Activated CD4-positive, alpha-beta memory T cell treated with anti-CD3 and anti-CD28 coated beads, Interleukin-2, amount 10 ng/mL, durations not matched to agents 7 days and 5 days (primary cell): ENCODE results near the gene IGSF21. TPM values are rescaled to one million over a fixed set of nuclear protein-coding genes. Genes with fewer than 3 reads are reported as not detected.

Experiments
- CTCF ChIA-PET: fragments of 350-600 bp; sonication (Branson Sonifier 250); formaldehyde crosslinking; loops from one replicate; lab custom pipeline; 2021; ENCODE audit warnings: antibody characterized with exemption, inconsistent platforms; lab: Charles Lee
- POLR2A ChIA-PET: fragments of 350-600 bp; sonication (Branson Sonifier 250); formaldehyde crosslinking; loops from one replicate; lab custom pipeline; 2021; ENCODE audit warnings: antibody characterized with exemption; lab: Charles Lee
- DNase-seq: peaks from one replicate; pipeline ENCODE4 v3.0.0-alpha.2; 2020
- H3K27ac Mint-ChIP-seq: one replicate; pipeline ENCODE4 v1.8.0; 2021; ENCODE audit warnings: mild to moderate bottlenecking, mixed read lengths
- H3K27me3 Mint-ChIP-seq: one replicate; pipeline ENCODE4 v1.8.0; 2021; ENCODE audit warnings: mixed read lengths
- H3K36me3 Mint-ChIP-seq: one replicate; pipeline ENCODE4 v1.8.0; 2021; ENCODE audit warnings: low read depth, mixed read lengths
- H3K4me1 Mint-ChIP-seq: one replicate; pipeline ENCODE4 v1.8.0; 2021; ENCODE audit warnings: mixed read lengths
- H3K4me3 Mint-ChIP-seq: one replicate; pipeline ENCODE4 v1.8.0; 2021; ENCODE audit warnings: mild to moderate bottlenecking, mixed read lengths
- H3K9me3 Mint-ChIP-seq: one replicate; pipeline ENCODE4 v1.8.0; 2021; ENCODE audit warnings: mixed read lengths
- total RNA-seq, 2 experiments: library from RNA; stranded (reverse); gene quantifications; one replicate each; pipeline ENCODE4 v1.2.3, GENCODE V29; 2021

The IGSF21 gene
- total RNA-seq = not detected

DNA sequence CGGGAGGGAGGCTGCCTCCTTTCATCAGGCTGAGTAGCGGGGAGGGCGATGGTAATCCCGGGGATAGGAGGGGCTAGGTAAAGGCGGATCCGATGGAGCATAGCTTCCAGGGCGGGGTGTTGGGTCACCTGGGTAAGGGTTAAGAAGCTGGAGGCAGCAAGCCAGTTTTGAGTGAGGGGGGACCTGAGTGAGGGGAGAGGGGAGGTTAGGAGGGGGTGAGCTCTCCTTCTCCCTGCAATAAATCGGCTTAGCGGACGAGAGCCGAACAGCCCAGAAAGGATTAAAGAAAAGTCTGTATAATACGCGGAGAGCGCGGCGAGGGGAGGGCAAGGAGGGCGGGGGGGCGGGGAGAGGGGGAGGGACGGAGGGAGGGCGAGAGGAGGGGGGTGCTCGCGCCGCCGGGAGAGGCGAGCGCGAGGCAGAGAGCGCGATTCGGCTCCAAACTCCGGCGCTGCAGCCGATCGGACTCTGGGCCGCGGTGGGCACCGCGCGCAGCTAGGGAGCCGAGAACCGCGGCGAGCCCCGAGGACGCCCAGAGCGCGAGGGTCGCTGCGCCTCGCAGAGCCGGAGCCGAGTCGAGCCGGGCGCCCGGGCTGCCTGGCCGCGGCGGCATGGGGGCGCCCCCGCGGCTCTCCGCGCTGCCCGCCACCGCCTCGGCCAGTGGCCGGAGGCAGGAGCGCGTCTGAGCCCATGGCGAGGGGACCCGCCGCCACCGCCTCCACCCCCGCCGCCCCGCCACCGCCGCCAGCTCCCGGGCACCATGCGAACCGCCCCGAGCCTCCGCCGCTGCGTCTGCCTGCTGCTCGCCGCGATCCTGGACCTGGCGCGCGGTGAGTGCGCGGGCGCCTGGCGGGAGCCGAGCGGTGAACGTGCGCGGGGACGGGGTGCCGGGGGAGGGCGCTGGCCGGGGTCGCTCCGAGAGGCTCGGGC, at the start of gene IGSF21:
Gene IGSF21, plus strand, starts transcription at position 430 of the 930 bp plus-strand sequence. Its CDS starts 331 bp downstream, at position 761.
- CTCF ChIA-PET = no interaction called here
- peaks cover 54% of the 10 kb centered on the region for H3K27me3 Mint-ChIP-seq
- H3K27ac Mint-ChIP-seq = no peak within 1 kb of the TSS
- H3K9me3 Mint-ChIP-seq = peaks cover 5% of the 10 kb centered on the region
- peaks cover 4% of the 10 kb centered on the region for H3K4me1 Mint-ChIP-seq
- no peak for DNase-seq
- H3K4me3 Mint-ChIP-seq = no peak within 1 kb of the TSS
- no peaks in the 10 kb centered on the region for H3K36me3 Mint-ChIP-seq
- POLR2A ChIA-PET = no interaction called here

DNA sequence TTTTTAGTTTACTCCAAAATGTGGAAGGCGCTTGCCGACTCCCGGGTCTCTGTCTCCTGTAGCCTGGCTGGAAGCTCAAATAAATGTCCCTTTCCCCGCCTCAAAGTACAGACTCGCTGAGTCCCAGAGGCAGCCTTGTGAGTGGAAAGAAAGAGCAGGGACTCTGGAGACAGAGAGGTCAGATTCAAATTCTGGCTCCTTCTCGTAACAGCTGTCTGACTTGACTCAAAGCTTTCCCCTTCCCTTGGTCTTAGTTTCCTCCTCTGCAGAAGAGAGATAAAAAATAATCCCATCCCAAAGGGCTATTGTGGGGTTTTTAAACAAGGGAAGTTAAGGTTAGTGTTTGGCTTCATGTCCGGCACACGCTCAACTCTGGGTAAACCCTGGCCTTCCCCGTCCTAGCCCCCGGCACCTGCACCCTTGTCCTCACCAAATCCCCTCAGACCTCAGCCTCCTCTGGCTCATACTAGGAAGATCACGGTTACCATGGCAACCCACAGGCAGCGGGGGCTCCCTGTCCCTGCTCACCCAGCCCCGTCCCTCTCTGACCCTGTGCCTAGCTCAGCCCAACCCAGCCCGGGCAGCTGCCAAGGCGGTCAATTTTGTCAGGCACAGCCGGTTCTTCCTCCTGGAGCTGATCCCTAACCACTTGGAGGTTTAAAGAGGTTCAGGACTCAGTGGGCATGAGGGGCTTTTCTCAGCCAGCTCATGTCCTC, 49.2 kb upstream of the IGSF21 start:
- Mint-ChIP-seq H3K27ac (no peak overlapping the region), H3K4me3 (no peak overlapping the region), H3K36me3 (no peaks in the 10 kb centered on the region), H3K27me3 (no peaks in the 10 kb centered on the region), H3K9me3 (no peaks in the 10 kb centered on the region), H3K4me1 (no peaks in the 10 kb centered on the region)
- CTCF ChIA-PET = no interaction called here
- POLR2A ChIA-PET = no interaction called here
- no peak for DNase-seq

DNA sequence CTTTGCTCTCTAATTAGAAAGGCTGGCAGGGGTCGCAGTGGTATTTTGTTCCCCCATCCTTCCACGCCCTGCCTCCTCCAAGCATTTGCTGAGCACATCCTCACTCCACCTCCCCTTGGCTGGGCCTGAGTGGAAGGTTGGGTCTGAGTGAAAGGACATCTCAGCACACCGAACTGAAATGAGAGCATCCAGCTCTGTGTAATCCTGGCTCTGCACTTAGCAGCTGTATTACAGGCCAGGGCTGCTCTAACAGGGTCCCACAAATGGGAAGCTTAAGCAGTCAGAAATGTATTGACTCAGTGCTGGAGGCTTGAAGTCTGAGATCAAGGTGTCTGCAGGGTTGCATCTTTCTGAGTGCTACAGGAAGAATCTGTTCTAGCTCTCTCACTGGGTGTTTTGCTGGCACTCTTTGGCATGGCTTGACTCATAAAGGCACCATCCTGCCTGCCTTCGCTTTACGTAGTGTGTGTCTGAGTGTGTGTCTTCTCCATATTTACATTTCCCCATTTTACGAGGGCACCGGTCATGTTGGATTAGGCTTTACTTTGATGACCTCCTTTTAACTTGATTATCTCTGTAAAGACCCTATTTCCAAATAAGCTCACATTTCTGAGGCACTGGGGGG, 48.5 kb upstream of the IGSF21 start:
- no peaks in the 10 kb centered on the region for H3K27me3 Mint-ChIP-seq
- no peak overlapping the region for H3K27ac Mint-ChIP-seq
- no peak for DNase-seq
- H3K4me3 Mint-ChIP-seq = no peak overlapping the region
- H3K9me3 Mint-ChIP-seq = no peaks in the 10 kb centered on the region
- H3K4me1 Mint-ChIP-seq = no peaks in the 10 kb centered on the region
- POLR2A ChIA-PET = no interaction called here
- H3K36me3 Mint-ChIP-seq = no peaks in the 10 kb centered on the region
- CTCF ChIA-PET = no interaction called here

DNA sequence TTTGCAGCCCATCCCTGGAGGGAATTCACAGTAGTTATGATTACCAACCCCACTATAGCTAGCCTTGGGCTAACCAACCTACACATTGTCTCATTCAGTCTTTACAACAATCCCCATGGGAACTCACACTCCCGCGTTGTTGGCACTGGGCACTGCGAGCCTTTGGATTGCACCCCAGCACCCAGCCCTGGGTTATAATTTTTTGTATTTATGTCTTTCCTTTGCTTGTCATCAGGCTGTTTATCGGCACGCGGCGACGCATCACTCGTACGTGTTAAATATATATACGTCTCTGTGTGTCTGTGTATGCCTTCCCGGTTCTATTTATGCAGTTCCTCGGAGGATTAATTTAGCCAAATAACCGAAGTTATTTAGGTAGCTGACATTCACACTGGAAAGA, 47.2 kb upstream of the IGSF21 start:
- POLR2A ChIA-PET = no interaction called here

DNA sequence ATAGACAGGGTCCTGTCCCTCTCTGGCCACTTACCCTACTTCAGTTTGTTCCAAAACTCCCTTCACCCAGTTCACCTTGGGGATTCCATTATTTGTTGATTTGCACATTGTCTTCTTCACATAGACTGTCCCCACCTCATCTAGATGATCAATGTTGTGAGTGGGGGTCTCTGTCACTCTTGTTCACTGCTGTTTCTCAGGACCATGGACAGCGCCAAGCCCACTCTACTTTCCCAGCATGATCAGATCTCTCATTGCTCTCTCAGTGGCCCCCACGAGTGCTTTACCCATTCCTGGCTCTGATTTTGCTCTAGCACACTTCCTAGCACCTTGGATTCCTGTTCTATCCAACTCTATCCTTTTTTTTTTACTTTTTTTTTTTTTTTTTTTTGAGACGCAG, 45.4 kb upstream of the IGSF21 start:
- Mint-ChIP-seq H3K27me3 (no peaks in the 10 kb centered on the region), H3K4me1 (no peaks in the 10 kb centered on the region), H3K27ac (no peak overlapping the region), H3K9me3 (no peaks in the 10 kb centered on the region), H3K36me3 (no peaks in the 10 kb centered on the region), H3K4me3 (no peak overlapping the region)
- CTCF ChIA-PET = no interaction called here
- DNase-seq = no peak
- POLR2A ChIA-PET = no interaction called here

More for the DNA sequence above, 47.2 kb upstream of the IGSF21 start:
- DNase-seq = no peak
- no peak overlapping the region for H3K4me3 Mint-ChIP-seq
- H3K36me3 Mint-ChIP-seq = no peaks in the 10 kb centered on the region
- no peaks in the 10 kb centered on the region for H3K4me1 Mint-ChIP-seq
- no peaks in the 10 kb centered on the region for H3K9me3 Mint-ChIP-seq
- H3K27me3 Mint-ChIP-seq = no peaks in the 10 kb centered on the region
- CTCF ChIA-PET = no interaction called here
- no peak overlapping the region for H3K27ac Mint-ChIP-seq

DNA sequence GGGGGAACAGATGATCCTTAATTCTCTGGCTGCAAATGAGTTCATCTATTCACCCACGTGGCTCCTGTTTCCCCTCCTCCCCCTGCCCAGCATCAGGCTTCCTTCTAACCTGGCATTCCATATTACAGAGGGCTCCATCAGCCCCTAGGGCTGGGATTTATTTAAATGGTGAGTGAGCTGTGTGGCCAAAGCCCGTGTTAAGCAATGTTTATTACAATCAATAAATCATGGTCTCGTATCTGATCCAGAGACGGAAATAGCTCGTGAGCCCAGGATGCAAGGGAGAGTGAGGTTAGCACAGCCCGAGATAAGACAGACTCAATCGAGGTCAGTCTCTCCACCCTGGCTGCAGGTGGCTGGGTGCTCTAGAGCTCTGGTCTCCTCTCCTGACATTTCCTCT, 43.1 kb upstream of the IGSF21 start:
- POLR2A ChIA-PET = no interaction called here
- H3K27ac Mint-ChIP-seq = no peak overlapping the region
- CTCF ChIA-PET = no interaction called here

DNA sequence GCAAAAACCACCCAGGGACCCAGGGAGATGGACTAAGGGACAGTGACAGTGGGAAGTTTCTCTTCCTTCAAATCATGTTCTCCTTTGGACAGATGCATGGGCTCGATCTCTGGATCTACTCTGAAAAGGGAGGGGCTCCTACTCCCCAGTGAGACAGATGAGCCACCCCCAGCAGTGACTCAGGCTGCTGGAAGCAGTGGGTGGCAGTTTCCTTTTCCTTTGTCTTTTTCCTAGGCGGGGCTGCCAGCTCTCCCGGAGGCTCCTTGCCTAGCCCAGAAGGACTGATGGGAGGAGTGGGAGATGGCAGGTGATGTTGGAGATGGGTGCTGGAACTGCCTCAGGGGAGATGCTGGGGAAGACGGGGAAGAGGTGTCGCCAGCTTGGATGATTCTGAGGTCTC, 41.0 kb upstream of the IGSF21 start:
- ChIA-PET CTCF (no interaction called here), POLR2A (no interaction called here)
- Mint-ChIP-seq H3K27ac (no peak overlapping the region), H3K27me3 (no peaks in the 10 kb centered on the region), H3K36me3 (no peaks in the 10 kb centered on the region), H3K4me1 (no peaks in the 10 kb centered on the region), H3K9me3 (no peaks in the 10 kb centered on the region), H3K4me3 (no peak overlapping the region)
- no peak for DNase-seq

More for the DNA sequence above, 43.1 kb upstream of the IGSF21 start:
- no peaks in the 10 kb centered on the region for H3K4me1 Mint-ChIP-seq
- no peaks in the 10 kb centered on the region for H3K27me3 Mint-ChIP-seq
- H3K36me3 Mint-ChIP-seq = no peaks in the 10 kb centered on the region
- DNase-seq = no peak
- H3K9me3 Mint-ChIP-seq = no peaks in the 10 kb centered on the region
- no peak overlapping the region for H3K4me3 Mint-ChIP-seq

DNA sequence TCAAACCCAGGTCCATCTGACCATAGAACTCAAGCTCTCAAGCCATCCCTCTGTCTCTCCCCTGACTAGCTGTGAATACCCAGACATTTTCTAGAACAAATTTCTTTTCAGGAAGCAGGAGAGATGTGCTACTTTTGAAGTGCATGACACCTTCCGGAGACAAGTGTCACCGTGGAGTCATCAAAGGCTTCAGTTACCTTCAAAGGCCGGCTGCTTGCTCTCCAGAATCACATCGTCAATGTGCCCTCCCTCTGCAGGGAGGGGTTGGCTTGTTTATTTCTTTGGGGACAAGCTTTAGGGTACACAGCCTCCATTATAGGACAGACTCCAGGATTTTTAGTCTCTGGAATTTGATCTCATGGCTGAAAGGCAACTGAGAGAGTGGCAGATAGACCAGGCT, 37.7 kb upstream of the IGSF21 start:
- POLR2A ChIA-PET = no interaction called here
- Mint-ChIP-seq H3K4me1 (no peaks in the 10 kb centered on the region), H3K4me3 (no peak overlapping the region), H3K36me3 (no peaks in the 10 kb centered on the region), H3K27ac (no peak overlapping the region), H3K27me3 (no peaks in the 10 kb centered on the region), H3K9me3 (no peaks in the 10 kb centered on the region)
- DNase-seq = no peak
- CTCF ChIA-PET = no interaction called here

DNA sequence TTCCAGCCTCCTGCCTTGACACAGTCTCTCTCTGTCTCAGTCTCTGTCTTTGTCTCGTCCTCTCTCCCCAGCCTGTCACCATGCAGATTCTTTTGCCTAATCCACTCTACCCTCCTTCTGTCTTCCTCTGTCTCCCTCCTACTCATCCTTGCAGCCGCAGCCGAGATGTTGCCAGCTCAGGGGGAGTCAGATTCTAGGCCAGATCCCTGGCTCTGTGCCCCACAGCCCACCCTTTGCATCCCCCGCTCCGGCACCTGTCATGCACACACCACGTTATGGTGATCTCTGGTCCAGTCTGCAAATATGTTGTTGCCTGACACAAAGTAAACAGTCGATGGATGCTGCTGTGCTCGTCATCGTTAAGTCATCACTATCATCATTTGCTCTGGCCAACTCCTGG, 35.5 kb upstream of the IGSF21 start:
- no peak overlapping the region for H3K4me3 Mint-ChIP-seq
- CTCF ChIA-PET = no interaction called here

DNA sequence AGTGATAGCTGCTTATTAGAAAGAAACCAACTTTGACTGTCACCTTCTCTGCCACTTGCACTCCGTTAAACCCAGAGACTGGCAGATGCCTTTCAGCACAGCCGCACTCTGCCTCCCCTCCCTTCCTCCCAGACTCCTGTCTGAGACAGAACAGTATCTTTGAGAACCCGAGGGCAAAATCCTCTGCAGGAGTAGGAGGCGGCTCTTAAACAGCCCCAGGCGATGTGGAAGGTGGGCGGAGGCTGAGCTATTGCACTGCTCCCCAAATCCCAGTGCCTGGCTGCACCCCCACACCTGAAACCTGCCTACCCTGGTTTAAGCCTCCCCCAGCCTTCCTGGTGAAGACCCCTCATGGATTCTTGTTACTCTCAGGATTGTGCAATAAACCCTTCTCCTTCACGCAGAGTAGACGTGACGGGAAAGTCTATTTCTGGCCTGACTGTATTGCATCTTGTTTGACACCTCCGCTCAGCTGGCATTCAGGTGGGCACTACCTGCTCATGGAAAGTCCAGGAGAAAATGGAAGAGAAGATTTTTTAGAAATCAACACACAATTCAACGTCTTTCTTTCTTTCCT, 34.4 kb upstream of the IGSF21 start:
- H3K4me3 Mint-ChIP-seq = no peak overlapping the region
- H3K27ac Mint-ChIP-seq = no peak overlapping the region
- POLR2A ChIA-PET = no interaction called here
- H3K4me1 Mint-ChIP-seq = no peaks in the 10 kb centered on the region
- no peaks in the 10 kb centered on the region for H3K27me3 Mint-ChIP-seq
- H3K9me3 Mint-ChIP-seq = no peaks in the 10 kb centered on the region
- CTCF ChIA-PET = interaction anchor here (1.1 kb wide), 1 partner anchor 27 kb away, joined by 3 read pairs; no protein-coding TSS in a partner anchor
- no peaks in the 10 kb centered on the region for H3K36me3 Mint-ChIP-seq
- DNase-seq = no peak

More for the DNA sequence above, 35.5 kb upstream of the IGSF21 start:
- H3K27me3 Mint-ChIP-seq = no peaks in the 10 kb centered on the region
- no peaks in the 10 kb centered on the region for H3K9me3 Mint-ChIP-seq
- H3K36me3 Mint-ChIP-seq = no peaks in the 10 kb centered on the region
- H3K4me1 Mint-ChIP-seq = no peaks in the 10 kb centered on the region
- H3K27ac Mint-ChIP-seq = no peak overlapping the region
- POLR2A ChIA-PET = no interaction called here
- no peak for DNase-seq

DNA sequence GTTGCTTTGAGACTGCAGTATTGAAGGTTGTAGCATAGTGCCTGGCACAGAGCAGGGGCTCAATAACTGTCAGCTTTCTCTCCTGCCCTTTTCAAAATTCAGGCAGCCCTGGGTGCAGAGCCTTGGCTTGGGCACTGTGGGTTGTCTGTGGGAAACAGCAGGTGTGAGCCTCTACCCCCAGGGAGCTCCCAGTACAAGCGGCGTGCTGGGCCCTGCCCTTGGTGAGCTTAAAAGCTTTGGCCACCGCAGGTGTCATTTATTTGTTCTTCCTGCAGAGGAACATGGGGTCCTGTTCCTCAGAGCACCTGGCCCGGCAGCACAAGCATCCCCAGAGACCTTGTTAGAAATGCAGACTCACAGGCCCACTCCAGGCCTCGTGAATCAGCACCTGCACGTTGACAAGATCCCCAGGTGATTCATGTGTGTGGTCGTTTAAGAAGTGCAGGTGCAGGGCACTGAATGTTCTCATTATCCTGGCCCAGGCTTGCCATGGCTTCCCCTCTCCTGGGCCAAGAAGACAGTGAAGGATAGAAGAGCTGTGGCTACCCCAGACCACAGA, 29.9 kb upstream of the IGSF21 start:
- Mint-ChIP-seq H3K9me3 (no peaks in the 10 kb centered on the region), H3K4me3 (no peak overlapping the region), H3K27ac (no peak overlapping the region), H3K27me3 (no peaks in the 10 kb centered on the region), H3K4me1 (no peaks in the 10 kb centered on the region), H3K36me3 (no peaks in the 10 kb centered on the region)
- POLR2A ChIA-PET = no interaction called here
- CTCF ChIA-PET = no interaction called here
- no peak for DNase-seq

DNA sequence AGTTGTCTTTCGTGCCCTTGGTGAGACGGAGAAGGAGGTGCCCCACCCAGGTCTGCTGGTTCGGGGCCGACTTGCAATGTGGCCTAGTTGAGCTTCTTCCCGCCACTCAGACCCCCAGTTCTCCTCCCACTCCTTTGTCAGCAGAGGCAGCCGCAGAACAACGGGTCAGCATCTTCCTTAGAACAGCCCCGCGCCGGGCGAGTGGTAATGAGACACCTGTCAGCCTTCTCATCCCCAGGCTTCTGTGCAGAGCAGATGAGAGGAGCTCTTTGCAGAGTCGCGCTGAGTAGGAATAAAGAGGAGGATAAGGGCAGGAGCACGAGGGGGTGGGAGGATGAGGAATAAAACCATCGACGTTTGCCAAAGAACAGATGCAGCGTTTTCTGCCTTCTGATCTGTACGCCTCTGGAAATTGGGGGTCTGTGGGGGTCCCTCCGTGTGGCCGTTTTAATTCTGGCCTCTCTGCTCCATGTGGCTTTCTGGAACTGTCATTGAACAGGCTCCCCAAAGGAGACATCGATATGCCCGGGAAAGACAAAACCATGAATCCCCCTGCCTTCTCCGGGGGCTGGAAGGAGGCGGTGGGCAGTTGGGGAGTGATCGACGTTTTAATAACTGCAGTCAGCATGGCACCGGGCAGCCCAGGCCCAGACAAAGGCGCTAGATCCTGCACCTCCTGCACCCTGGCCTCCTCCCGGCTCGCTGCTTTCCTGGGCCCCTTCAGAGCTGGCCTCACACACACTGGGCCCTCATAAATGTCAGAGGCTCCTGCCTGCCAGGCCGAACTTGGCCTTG, 27.5 kb upstream of the IGSF21 start:
- DNase-seq = no peak
- ChIA-PET CTCF (no interaction called here), POLR2A (no interaction called here)
- Mint-ChIP-seq H3K4me1 (no peaks in the 10 kb centered on the region), H3K4me3 (no peak overlapping the region), H3K36me3 (no peaks in the 10 kb centered on the region), H3K27ac (no peak overlapping the region), H3K9me3 (no peaks in the 10 kb centered on the region), H3K27me3 (no peaks in the 10 kb centered on the region)
